ENCODE data around the gene CFL2. TPM values are rescaled to one million over a fixed set of nuclear protein-coding genes. Genes with fewer than 3 reads are reported as not detected.
A peak's percentile ranks its signal among the peaks of the same experiment; 100 is the strongest.

The CFL2 gene
- polyA plus RNA-seq, 3 donors: 2.0 to 3.8 (median 3.5) TPM

DNA sequence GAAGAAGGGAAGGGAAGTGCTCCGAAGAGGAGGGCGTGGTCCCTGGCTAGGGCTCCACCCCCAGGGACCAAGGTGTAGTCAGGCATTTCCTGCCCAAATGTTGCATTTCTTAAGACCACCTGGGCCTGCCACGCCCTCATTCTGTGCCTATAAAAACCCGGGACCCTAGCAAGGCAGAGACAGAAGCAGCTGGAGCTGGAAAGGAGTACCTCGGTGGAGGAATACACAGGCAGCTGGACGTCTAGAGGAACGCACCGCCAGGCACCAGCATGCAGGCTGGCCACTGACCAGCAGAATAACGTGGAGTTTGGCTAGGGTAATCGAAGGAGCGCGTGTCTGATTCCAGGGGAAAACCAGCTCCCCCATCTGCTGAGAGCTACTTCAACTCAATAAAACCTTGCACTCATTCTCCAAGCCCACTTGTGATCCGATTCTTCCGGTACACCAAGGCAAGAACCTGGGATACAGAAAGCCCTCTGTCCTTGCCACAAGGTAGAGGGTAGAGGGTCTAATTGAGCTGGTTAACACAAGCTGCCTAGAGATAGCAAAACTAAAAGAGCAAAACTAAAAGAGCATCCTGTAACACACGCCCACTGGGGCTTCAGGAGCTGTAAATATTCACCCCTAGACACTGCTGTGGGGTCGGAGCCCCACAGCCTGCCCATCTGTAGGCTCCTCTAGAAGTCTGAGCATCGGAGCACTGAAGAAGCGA is 21.0 kb downstream of the CFL2 start:
- peaks cover 9% of the 10 kb centered on the region for H3K4me1 Mint-ChIP-seq
- no peaks in the 10 kb centered on the region for H3K9me3 ChIP-seq (replicated peaks in 1 of 2; ENCODE audit: control insufficient read depth in 1 of 2, insufficient read depth in 1 of 2, low read length in 2 of 2)
- peak overlapping the region in 3 of 7 donors; percentile 13 to 67 (median 57) for H3K27ac Mint-ChIP-seq
- intact Hi-C loops (cut with micrococcal nuclease): no loop called here
- no peaks in the 10 kb centered on the region for H4K20me1 ChIP-seq (ENCODE audit: insufficient read depth, low read length)
- H3K4me2 ChIP-seq (replicated peaks; ENCODE audit: extremely low read depth, low read length, poor library complexity, severe bottlenecking): peak overlapping the region; percentile 65
- H3K27ac ChIP-seq (ENCODE audit: low read depth in 1 of 2, low read length in 2 of 2): no peak overlapping the region
- WGBS (ENCODE audit: insufficient coverage): 63% methylated on average over 6 of the region's 18 CpGs
- H3K79me2 ChIP-seq (ENCODE audit: insufficient read depth, low read length): no peaks in the 10 kb centered on the region
- no peak overlapping the region for H3K9ac ChIP-seq (ENCODE audit: insufficient read depth, low read length, poor library complexity, severe bottlenecking)
- peaks cover 1 to 4% (median 3%) of the 10 kb centered on the region in 3 donors for H3K27me3 Mint-ChIP-seq (ENCODE audit: low read depth in 3 of 3)
- H3K4me3 Mint-ChIP-seq: peak overlapping the region; percentile 74 to 87
- H3K4me1 ChIP-seq (ENCODE audit: control insufficient read depth in 1 of 2, insufficient read depth in 2 of 2, low read length in 2 of 2): peaks cover 0 to 4% of the 10 kb centered on the region in 2 donors
- H2AFZ ChIP-seq (ENCODE audit: insufficient read depth, low read depth, low read length, poor library complexity, severe bottlenecking): peak overlapping the region; percentile 70
- no peaks in the 10 kb centered on the region for H3K36me3 ChIP-seq (replicated peaks in 1 of 2; ENCODE audit: control insufficient read depth in 1 of 2, insufficient read depth in 2 of 2, low read length in 2 of 2)
- no peaks in the 10 kb centered on the region for H3K9me3 Mint-ChIP-seq
- no peak for DNase-seq
- no peaks in the 10 kb centered on the region for H3K27me3 ChIP-seq (ENCODE audit: control insufficient read depth in 2 of 2, insufficient read depth in 2 of 2, low read length in 2 of 2)
- TF ChIP-seq, protein P1, sequence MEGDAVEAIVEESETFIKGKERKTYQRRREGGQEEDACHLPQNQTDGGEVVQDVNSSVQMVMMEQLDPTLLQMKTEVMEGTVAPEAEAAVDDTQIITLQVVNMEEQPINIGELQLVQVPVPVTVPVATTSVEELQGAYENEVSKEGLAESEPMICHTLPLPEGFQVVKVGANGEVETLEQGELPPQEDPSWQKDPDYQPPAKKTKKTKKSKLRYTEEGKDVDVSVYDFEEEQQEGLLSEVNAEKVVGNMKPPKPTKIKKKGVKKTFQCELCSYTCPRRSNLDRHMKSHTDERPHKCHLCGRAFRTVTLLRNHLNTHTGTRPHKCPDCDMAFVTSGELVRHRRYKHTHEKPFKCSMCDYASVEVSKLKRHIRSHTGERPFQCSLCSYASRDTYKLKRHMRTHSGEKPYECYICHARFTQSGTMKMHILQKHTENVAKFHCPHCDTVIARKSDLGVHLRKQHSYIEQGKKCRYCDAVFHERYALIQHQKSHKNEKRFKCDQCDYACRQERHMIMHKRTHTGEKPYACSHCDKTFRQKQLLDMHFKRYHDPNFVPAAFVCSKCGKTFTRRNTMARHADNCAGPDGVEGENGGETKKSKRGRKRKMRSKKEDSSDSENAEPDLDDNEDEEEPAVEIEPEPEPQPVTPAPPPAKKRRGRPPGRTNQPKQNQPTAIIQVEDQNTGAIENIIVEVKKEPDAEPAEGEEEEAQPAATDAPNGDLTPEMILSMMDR (IDR thresholded peaks at IDR 0.05): no peak
- H3K4me3 ChIP-seq (replicated peaks in 1 of 3; ENCODE audit: low read depth in 2 of 3, low read length in 3 of 3): peak overlapping the region; percentile 1 to 58 (median 25)
- no peaks in the 10 kb centered on the region for H3K36me3 Mint-ChIP-seq

DNA sequence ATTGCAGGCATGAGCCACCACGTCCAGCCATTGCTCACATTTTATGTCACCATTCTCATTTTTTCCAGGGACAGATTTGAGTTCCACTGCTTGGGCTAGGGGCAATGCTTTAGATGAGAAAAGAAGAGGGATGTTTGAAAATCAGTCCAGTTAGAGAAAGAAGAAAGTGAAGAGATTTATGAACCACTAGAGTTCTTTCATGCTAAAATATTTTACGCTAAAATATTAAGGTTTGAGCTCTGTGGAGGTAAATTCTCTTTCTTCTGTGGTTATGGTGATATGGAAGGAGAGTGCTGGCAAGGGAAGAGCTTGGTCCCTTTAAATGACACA is 21.5 kb downstream of the CFL2 start:
- no peak overlapping the region for H3K27ac Mint-ChIP-seq

More for the DNA sequence above, 21.5 kb downstream of the CFL2 start:
- no peaks in the 10 kb centered on the region for H3K9me3 Mint-ChIP-seq
- WGBS (ENCODE audit: insufficient coverage): 100% methylated on average over 1 of the region's 2 CpGs
- Histone ChIP-seq H3K79me2 (ENCODE audit: insufficient read depth, low read length) (no peaks in the 10 kb centered on the region), H3K27me3 (ENCODE audit: control insufficient read depth in 2 of 2, insufficient read depth in 2 of 2, low read length in 2 of 2) (no peaks in the 10 kb centered on the region), H3K4me1 (ENCODE audit: control insufficient read depth in 1 of 2, insufficient read depth in 2 of 2, low read length in 2 of 2) (peaks cover 0 to 4% of the 10 kb centered on the region in 2 donors), H3K4me3 (replicated peaks in 1 of 3; ENCODE audit: low read depth in 2 of 3, low read length in 3 of 3) (peak overlapping the region in 2 of 3 experiments; percentile 1 to 58), H4K20me1 (ENCODE audit: insufficient read depth, low read length) (no peaks in the 10 kb centered on the region), H3K4me2 (replicated peaks; ENCODE audit: extremely low read depth, low read length, poor library complexity, severe bottlenecking) (peak overlapping the region; percentile 65), H2AFZ (ENCODE audit: insufficient read depth, low read depth, low read length, poor library complexity, severe bottlenecking) (peak overlapping the region; percentile 70), H3K9ac (ENCODE audit: insufficient read depth, low read length, poor library complexity, severe bottlenecking) (no peak overlapping the region), H3K9me3 (replicated peaks in 1 of 2; ENCODE audit: control insufficient read depth in 1 of 2, insufficient read depth in 1 of 2, low read length in 2 of 2) (no peaks in the 10 kb centered on the region), H3K36me3 (replicated peaks in 1 of 2; ENCODE audit: control insufficient read depth in 1 of 2, insufficient read depth in 2 of 2, low read length in 2 of 2) (no peaks in the 10 kb centered on the region), H3K27ac (ENCODE audit: low read depth in 1 of 2, low read length in 2 of 2) (no peak overlapping the region)
- intact Hi-C loops (cut with micrococcal nuclease): no loop called here
- no peaks in the 10 kb centered on the region for H3K36me3 Mint-ChIP-seq
- DNase-seq: no peak
- peaks cover 9% of the 10 kb centered on the region for H3K4me1 Mint-ChIP-seq
- TF ChIP-seq, protein P1 (IDR thresholded peaks at IDR 0.05): no peak
- peak overlapping the region in 1 of 2 donors; percentile 87 for H3K4me3 Mint-ChIP-seq
- peaks cover 1 to 4% (median 3%) of the 10 kb centered on the region in 3 donors for H3K27me3 Mint-ChIP-seq (ENCODE audit: low read depth in 3 of 3)
